ENCODE data around the gene SENP2. TPM values are rescaled to one million over a fixed set of nuclear protein-coding genes. Genes with fewer than 3 reads are reported as not detected.

The SENP2 gene
- total and polyA plus RNA-seq, 2 of the 13 experiments (the other 11 are each of a cell fraction or from before 2014, with no cell fraction given): 7.7 to 46.2 TPM

- Histone ChIP-seq H3K4me3 (replicated peaks in 1 of 3; ENCODE audit: insufficient read depth in 1 of 3, low read depth in 2 of 3, low read length in 3 of 3) (no peak overlapping the region), H3K27me3 (ENCODE audit: control insufficient read depth in 1 of 2, insufficient read depth in 2 of 2, low read length in 2 of 2) (no peaks in the 10 kb centered on the region), H3K9ac (ENCODE audit: insufficient read depth, low read depth, low read length) (no peak overlapping the region), H3K27ac (ENCODE audit: extremely low read length, insufficient read depth, low read length) (no peak overlapping the region), H2AFZ (ENCODE audit: low read length) (no peak overlapping the region), H3K9me3 (ENCODE audit: low read length) (no peaks in the 10 kb centered on the region), H3K36me3 (replicated peaks in 1 of 2; ENCODE audit: control insufficient read depth in 1 of 2, insufficient read depth in 2 of 2, low read length in 2 of 2) (peaks cover 14 to 53% of the 10 kb centered on the region in 2 experiments), H4K20me1 (ENCODE audit: insufficient read depth, low read length) (no peaks in the 10 kb centered on the region), H3K79me2 (ENCODE audit: insufficient read depth, low read length) (no peaks in the 10 kb centered on the region), H3K4me1 (ENCODE audit: insufficient read depth, low read length) (no peaks in the 10 kb centered on the region), H3K4me2 (ENCODE audit: low read depth, low read length) (no peak overlapping the region)
- no peak for FAIRE-seq
- over 99% methylated on average over 4 of the region's 4 CpGs for WGBS (ENCODE audit: low lambda C conversion rate)
- no TSS peak for BruUV-seq (replicated peaks)
- no peak for DNase-seq (ENCODE audit: low spot score)
- intact Hi-C loops (cut with micrococcal nuclease; ENCODE audit: unreplicated experiment): no loop called here
- no peak for ATAC-seq
- in situ Hi-C loops (cut with HindIII; ENCODE audit: extremely low pct_ligation_motif_present, low pct_unique_long_range_greater_than_20kb): no loop called here
- ChIA-PET CTCF (ENCODE audit: low intra/inter-chr PET ratio, low total read pairs) (no interaction called here), POLR2A (no interaction called here)
- no peak for TF ChIP-seq CAMTA2 (CRISPR knock-in tag; IDR thresholded peaks at IDR 0.05; ENCODE audit: borderline replicate concordance)
- no peak for TF ChIP-seq ZC3H13 (CRISPR knock-in tag; IDR thresholded peaks at IDR 0.05)
- TF ChIP-seq MED1 (CRISPR knock-in tag; IDR thresholded peaks at IDR 0.05): no peak
- TF ChIP-seq, protein P1, sequence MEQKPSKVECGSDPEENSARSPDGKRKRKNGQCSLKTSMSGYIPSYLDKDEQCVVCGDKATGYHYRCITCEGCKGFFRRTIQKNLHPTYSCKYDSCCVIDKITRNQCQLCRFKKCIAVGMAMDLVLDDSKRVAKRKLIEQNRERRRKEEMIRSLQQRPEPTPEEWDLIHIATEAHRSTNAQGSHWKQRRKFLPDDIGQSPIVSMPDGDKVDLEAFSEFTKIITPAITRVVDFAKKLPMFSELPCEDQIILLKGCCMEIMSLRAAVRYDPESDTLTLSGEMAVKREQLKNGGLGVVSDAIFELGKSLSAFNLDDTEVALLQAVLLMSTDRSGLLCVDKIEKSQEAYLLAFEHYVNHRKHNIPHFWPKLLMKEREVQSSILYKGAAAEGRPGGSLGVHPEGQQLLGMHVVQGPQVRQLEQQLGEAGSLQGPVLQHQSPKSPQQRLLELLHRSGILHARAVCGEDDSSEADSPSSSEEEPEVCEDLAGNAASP (CRISPR knock-in tag; IDR thresholded peaks at IDR 0.05; ENCODE audit: borderline replicate concordance): no peak
- no peak for TF ChIP-seq DNMT1 (CRISPR knock-in tag; IDR thresholded peaks at IDR 0.05)
- no peak for TF ChIP-seq ZNF703 (CRISPR knock-in tag; IDR thresholded peaks at IDR 0.05; ENCODE audit: borderline replicate concordance)
- no peak for TF ChIP-seq ZBTB3 (CRISPR knock-in tag; IDR thresholded peaks at IDR 0.05; ENCODE audit: borderline replicate concordance, low read depth)
- TF ChIP-seq ZNF841 (CRISPR knock-in tag; IDR thresholded peaks at IDR 0.05; ENCODE audit: borderline replicate concordance): no peak
- TF ChIP-seq MAFK (conservative IDR thresholded peaks at IDR 0.05 in 1 of 2, IDR thresholded peaks at IDR 0.05 in 1 of 2; ENCODE audit: low read length in 2 of 2): no peak
- TF ChIP-seq ZFP90 (CRISPR knock-in tag; IDR thresholded peaks at IDR 0.05; ENCODE audit: borderline replicate concordance): no peak
- TF ChIP-seq CENPT (CRISPR knock-in tag; IDR thresholded peaks at IDR 0.05; ENCODE audit: low read depth): no peak
- TF ChIP-seq CEBPZ (IDR thresholded peaks at IDR 0.05; ENCODE audit: low read length): no peak
- TF ChIP-seq, protein P2, sequence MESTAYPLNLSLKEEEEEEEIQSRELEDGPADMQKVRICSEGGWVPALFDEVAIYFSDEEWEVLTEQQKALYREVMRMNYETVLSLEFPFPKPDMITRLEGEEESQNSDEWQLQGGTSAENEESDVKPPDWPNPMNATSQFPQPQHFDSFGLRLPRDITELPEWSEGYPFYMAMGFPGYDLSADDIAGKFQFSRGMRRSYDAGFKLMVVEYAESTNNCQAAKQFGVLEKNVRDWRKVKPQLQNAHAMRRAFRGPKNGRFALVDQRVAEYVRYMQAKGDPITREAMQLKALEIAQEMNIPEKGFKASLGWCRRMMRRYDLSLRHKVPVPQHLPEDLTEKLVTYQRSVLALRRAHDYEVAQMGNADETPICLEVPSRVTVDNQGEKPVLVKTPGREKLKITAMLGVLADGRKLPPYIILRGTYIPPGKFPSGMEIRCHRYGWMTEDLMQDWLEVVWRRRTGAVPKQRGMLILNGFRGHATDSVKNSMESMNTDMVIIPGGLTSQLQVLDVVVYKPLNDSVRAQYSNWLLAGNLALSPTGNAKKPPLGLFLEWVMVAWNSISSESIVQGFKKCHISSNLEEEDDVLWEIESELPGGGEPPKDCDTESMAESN (CRISPR knock-in tag; conservative IDR thresholded peaks at IDR 0.05): no peak
- no peak for TF ChIP-seq NCOA1 (CRISPR knock-in tag; IDR thresholded peaks at IDR 0.05)
- no peak for TF ChIP-seq GATAD1 (CRISPR knock-in tag; IDR thresholded peaks at IDR 0.05)
- TF ChIP-seq KMT2A (CRISPR knock-in tag; IDR thresholded peaks at IDR 0.05): no peak
- TF ChIP-seq, protein P3, sequence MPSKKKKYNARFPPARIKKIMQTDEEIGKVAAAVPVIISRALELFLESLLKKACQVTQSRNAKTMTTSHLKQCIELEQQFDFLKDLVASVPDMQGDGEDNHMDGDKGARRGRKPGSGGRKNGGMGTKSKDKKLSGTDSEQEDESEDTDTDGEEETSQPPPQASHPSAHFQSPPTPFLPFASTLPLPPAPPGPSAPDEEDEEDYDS (CRISPR knock-in tag; IDR thresholded peaks at IDR 0.05): no peak
Measured at GRCh38 chr3:185667574-185667973, 81.5 kb downstream of the SENP2 start.

Data from HepG2 (cell line).